GM18508 (cell line): Measurements from ENCODE around the gene EPS8L2.
"Not testable (repeated sequence)": the region's sequence is repeated elsewhere in the genome, so short reads cannot be mapped to it uniquely, and the experiment has no call there.

Experiments used
- ATAC-seq: cut with Tn5 transposase; IDR thresholded peaks from one replicate; pipeline ENCODE4 v1.9.1; 2021; ENCODE audit warnings: moderate number of reproducible peaks; ENCODE audit not compliant: insufficient read depth, unreplicated experiment

Gene EPS8L2

DNA sequence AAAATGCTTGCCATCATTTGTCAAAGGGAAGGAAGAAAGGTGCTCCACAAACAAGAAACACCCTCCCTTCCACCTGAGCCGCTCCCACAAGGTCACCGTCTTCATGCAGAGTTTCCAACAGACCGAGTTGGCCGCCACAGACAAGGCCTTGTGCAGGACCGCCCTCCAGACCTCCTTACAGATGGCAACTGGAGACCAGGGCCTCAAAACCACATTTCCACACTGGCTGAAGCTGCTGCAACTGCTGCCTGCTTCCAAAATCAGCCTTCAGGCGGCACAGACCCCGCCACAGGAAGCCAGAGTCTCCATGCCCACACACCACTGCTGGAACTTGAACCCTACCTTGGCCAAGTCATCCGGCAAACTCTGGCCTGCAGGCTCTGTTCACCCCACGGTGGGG lies 17.4 kb upstream of the EPS8L2 start:
- no peak for ATAC-seq

GRCh38 chr11:689625-690024 lies 16.4 kb upstream of the EPS8L2 start:
- no peak for ATAC-seq

DNA sequence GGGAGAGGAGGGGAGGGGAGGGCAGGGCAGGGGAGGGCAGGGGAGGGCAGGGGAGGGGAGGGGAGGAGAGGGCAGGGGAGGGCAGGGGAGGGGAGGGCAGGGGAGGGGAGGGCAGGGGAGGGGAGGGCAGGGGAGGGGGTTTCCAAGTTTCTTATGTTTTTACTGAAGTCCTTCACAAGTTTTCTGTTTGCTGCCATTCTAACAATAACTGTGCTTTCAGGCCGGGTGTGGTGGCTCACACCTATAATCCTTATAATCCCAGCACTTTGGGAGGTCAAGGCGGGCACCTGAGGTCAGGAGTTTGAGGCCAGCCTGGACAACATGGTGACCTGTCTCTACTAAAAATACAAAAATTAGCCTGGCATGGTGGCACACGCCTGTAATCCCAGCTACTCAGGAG lies 15.8 kb upstream of the EPS8L2 start:
- ATAC-seq: not testable (repeated sequence)

DNA sequence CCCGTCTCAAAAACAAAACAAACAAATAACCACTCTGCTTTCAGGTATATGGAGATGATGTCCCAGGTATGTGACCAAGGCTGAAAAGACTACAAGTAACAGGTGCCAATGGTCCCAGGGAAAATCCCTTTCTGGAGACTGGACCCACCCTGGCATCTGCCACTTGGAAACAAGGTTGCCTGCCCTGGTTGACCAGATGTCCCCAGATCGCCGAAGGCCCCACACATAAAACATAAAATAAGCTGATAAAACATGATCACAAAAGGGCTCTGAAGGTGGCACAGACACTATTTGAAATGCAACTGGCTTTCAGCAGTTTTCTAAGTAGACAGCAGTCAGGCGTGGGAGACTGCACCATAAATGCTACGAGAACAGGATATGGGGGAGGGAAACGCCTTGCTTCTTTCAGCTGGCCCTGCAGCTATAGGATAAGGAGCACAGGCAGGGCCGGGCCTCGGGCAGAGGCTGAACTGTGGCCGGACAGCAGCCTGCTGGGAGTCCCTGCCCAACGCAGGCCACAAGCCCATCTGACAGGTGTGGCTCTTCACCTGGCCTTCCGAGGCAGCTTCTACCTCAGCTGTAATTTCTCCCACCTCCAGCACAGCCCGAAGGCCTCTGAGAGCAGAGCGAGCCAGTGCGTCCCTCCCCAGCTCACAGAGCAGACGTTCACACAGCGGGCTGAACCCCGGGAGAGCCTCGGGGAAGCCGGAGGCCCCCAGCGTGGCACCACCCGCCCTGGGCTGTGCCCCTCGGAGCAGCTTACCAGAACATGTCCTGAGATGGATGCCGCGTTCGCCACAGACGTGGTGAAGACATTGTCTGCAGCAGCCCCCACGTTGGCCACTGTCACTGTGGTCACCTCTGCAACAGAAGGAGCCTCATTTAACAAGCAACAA lies 15.0 kb upstream of the EPS8L2 start:
- no peak for ATAC-seq

DNA sequence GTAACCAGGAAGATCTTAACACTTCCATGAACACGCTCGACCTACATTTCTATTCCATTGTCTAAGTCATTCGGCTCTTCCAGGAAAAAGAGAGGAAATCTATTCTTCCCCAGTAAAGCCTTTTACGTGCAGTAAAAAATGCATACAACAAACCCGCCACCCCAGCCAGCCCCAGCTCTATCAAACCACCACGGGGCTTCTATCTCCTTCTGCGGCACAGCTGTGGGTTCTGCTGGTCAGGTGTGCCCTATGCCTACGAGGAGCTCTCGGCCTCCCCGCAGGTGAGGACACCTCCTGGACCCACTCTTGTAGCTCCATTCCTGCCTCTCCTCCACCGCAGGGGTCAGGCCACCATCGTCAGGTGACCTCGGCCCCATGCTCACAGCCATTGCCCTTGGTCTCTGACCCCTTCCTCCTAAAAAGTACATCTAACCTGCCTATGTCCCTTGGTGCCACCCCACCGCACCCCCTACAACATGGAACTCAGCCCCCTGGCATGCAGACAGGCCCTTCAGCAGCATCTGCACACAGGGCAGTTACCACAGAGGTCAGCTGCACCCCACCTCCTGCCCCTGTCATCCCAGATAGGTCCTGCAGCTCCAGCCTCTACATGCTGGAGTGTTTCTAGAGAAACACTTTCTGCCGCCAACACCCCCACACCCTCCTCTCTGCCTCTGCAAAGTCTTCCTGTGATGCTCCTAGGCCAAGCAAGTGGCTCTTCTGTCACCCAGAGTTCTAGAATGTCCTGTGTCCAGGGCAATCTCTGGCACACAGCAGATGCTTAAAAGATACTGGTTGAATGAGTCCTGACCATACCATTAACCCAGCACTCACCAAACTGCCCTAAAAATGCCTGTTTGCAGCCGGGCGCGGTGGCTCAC lies 14.1 kb upstream of the EPS8L2 start:
- ATAC-seq: no peak

GRCh38 chr11:692824-693414 lies 13.1 kb upstream of the EPS8L2 start:
- no peak for ATAC-seq

- ATAC-seq: no peak
Measured at GRCh38 chr11:693415-693831, 12.6 kb upstream of the EPS8L2 start.

DNA sequence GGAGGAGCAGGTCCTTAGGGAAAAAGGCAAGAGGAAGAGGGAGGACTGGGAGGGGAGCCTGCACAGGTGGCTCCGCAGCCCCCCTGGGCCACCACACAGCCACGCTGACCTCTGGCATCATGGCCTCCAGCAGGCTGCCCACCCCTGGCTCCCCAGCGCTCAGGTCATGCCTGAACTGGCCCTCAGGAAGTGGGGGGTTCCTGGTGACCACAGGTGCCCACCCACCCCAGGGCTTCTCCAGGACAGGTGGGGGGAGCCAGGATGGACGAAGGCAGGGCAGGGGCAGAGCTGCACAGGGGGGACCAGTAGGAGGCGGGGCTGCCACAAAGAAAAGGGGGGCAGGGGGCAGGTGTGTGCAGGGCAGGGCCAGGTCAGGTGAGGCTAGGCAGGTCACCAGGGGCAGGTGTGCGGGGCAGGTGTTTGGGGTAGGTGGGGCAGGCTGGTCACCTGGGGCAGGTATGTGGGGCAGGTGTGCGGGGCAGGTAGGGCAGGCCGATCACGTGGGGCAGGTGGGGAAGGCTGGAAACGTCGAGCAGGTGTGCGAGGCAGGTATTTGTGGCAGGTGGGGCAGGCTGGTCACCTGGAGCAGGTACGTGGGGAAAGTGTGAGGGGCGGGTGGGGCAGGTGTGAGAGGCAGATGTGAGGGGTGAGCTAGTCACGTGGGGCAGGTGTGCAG lies 12.0 kb upstream of the EPS8L2 start:
- ATAC-seq: no peak

- no peak for ATAC-seq
Measured at GRCh38 chr11:694563-695287, 11.3 kb upstream of the EPS8L2 start, which contains the start of gene DEAF1. DEAF1 (minus strand) TSS chr11:695222; CDS start chr11:695047, 175 bp downstream.

- ATAC-seq: peak; percentile 80
Measured at GRCh38 chr11:695288-695537, 10.8 kb upstream of the EPS8L2 start.

- peak; percentile 51 for ATAC-seq
Measured at GRCh38 chr11:695538-696248, 10.3 kb upstream of the EPS8L2 start, which contains the start of gene TMEM80. TMEM80 (plus strand) TSS chr11:695816; CDS start chr11:695828, 12 bp downstream.

- ATAC-seq: no peak
Measured at GRCh38 chr11:696955-697491, 9.0 kb upstream of the EPS8L2 start.

DNA sequence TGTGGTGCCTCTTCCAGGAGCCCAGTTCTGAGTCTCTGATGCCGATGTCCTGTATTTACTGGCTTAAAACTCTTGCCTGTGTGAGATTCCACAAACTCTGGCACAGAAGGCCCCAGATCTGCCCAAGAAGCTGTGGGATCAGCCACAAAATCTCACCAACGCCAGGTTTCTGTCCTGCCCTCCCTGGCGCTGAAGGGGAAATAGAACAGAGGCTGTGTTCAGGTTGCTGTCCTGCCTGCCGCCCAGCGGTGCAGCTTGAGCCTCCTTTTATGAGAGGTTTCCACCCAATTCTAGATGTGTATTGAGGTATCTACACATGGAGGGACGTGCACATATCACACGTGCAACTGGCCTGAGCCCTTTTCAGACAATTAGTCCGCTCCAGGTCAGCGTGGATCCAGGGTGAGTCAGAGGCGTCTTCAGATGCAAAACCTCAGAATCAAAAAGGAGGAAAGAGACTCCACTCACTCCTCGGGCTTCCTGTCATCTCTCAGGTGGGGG lies 8.2 kb upstream of the EPS8L2 start:
- ATAC-seq: no peak

DNA sequence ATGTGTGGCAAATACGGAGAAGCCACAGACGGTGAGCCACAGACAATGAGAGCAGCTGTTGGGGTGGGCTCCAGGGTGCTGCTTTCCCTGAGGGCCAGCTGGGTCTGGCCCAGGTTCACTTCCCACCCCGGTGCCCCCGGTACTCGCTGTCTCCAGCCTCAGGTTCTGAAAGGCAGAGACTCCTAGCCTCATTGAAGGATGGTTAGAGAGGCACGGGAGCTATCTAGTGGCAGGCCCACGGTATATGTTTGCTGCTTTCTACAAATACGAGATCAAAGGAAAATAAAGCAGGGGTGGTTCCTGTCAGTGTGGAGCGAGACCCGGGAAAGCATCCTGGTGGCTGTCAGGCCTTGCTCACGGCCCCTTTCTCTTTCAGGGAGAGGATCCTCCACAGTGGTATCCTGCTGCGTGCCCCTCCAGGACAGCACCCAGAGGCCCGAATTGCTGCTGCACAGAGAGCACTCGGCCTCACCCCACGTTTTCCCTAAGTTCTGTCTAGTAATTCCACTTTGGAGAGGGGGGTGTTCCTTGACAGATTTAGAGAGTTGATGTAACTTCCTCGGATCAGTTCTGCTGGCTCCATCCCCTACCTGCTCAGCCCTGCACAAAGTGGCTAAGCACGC lies 7.4 kb upstream of the EPS8L2 start:
- ATAC-seq: no peak

- ATAC-seq: no peak
Measured at GRCh38 chr11:699116-699508, 6.9 kb upstream of the EPS8L2 start.

DNA sequence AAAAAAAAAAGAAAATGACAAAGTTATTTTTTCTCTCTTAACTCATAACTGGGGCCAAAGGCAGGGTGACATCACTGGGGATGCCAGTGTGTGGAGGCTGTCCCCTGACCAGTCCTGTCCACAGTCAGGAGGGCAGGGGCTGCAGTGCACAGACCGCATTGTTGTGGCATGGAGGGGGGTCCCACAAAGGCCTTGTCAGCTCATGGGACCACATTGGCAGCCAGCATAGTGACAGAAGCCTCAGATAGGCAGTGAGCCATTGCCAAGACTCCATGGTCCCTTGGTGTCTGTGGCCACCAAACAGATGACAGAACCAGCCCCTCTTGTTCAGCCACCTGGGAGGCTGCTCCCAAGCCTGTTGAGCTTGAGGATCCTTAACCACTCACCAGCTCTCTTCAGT lies 6.3 kb upstream of the EPS8L2 start:
- no peak for ATAC-seq

GRCh38 chr11:701741-702461 lies 4.1 kb upstream of the EPS8L2 start:
- ATAC-seq: no peak
